C4-2B (cell line): ENCODE data around the gene PDCD1LG2.

Experiments used
- CTCF ChIP-seq: fragments of 450-650 bp; conservative IDR thresholded peaks from 2 replicates; pipeline ENCODE4 v1.5.1; 2017; ENCODE audit warnings: mild to moderate bottlenecking
- ZFX ChIP-seq: fragments of 450-650 bp; IDR thresholded peaks from 2 replicates; pipeline ENCODE4 v1.6.1; 2017

- TF ChIP-seq CTCF (no peak), ZFX (no peak)
Measured at GRCh38 chr9:5593904-5594303, 83.6 kb downstream of the PDCD1LG2 start.
